HepG2 (cell line): ENCODE results near the gene CLCA4. TPM values are rescaled to one million over a fixed set of nuclear protein-coding genes. Genes with fewer than 3 reads are reported as not detected.

ENCODE experiments used
- ATAC-seq: fragments of 200-7000 bp; cut with Tn5 transposase; 3 replicates; pipeline ENCODE4 v1.9.1; 2020; ENCODE audit warnings: mild to moderate bottlenecking, moderate library complexity
- BruUV-seq: library from RNA; stranded (reverse); fragments of 400-500 nt; replicated peaks from 2 replicates; lab custom pipeline; 2021; lab: Mats Ljungman, UMichigan
- CTCF ChIA-PET: fragments of 300-600 bp; formaldehyde crosslinking; extraction: SDS; loops from one replicate; lab custom pipeline; 2021; ENCODE audit warnings: low total read pairs, inconsistent platforms, low intra/inter-chr PET ratio; lab: Yijun Ruan, JAX
- POLR2A ChIA-PET: fragments of 350-600 bp; sonication (Branson Sonifier 250); formaldehyde crosslinking; loops from one replicate; lab custom pipeline; 2020; ENCODE audit warnings: antibody characterized with exemption, inconsistent platforms; lab: Yijun Ruan, JAX
- DNase-seq: peaks from one replicate; pipeline ENCODE4 v3.0.0-alpha.2; 2015; ENCODE audit warnings: low spot score
- FAIRE-seq: peaks from 3 replicates; lab custom pipeline; 2011; peaks lifted over from hg19 to GRCh38; lab: Jason Lieb, UNC
- H2AFZ ChIP-seq: one replicate; pipeline ENCODE4 v1.6.1; 2011; ENCODE audit warnings: low read length, inconsistent platforms
- H3K27ac ChIP-seq: fragments of 300-600 bp; 3 replicates; pipeline ENCODE4 v1.8.0; 2011; ENCODE audit warnings: mixed run types, mild to moderate bottlenecking, mixed read lengths, low read length, inconsistent platforms; ENCODE audit not compliant: insufficient read depth; ENCODE audit errors: extremely low read length
- H3K27me3 ChIP-seq, 2 experiments: fragments of 200-600 bp in 1 of 2; 2 replicates in 1 of 2; 3 replicates in 1 of 2; pipeline versions ENCODE4 v1.6.0 to v1.8.0; 2011; ENCODE audit warnings: low read length in 2 of 2, mild to moderate bottlenecking in 2 of 2, moderate library complexity in 2 of 2, inconsistent platforms in 1 of 2; ENCODE audit not compliant: insufficient read depth in 2 of 2, control insufficient read depth in 1 of 2
- H3K36me3 ChIP-seq, 2 experiments: fragments of 200-600 bp in 1 of 2; replicated peaks in 1 of 2; 2 replicates in 1 of 2; 3 replicates in 1 of 2; pipeline versions ENCODE4 v1.5.1 to v1.8.0; 2011; ENCODE audit warnings: low read length in 2 of 2, inconsistent platforms in 1 of 2; ENCODE audit not compliant: insufficient read depth in 2 of 2, control insufficient read depth in 1 of 2
- H3K4me1 ChIP-seq: 2 replicates; pipeline ENCODE4 v1.5.1; 2012; ENCODE audit warnings: low read length, inconsistent platforms; ENCODE audit not compliant: insufficient read depth
- H3K4me2 ChIP-seq: 2 replicates; pipeline ENCODE4 v1.6.0; 2011; ENCODE audit warnings: low read depth, low read length, inconsistent platforms
- H3K4me3 ChIP-seq, 3 experiments: fragments of 200-600 bp in 1 of 3; sonication (generic), shearing (Covaris generic) in 1 of 3; replicated peaks in 1 of 3; 2 replicates each; pipeline ENCODE4 v1.5.1; 2011 to 2016; ENCODE audit warnings: low read length in 3 of 3, inconsistent platforms in 2 of 3, low read depth in 2 of 3, mild to moderate bottlenecking in 2 of 3, control low read depth in 1 of 3, mixed read lengths in 1 of 3; ENCODE audit not compliant: insufficient read depth in 1 of 3
- H3K79me2 ChIP-seq: one replicate; pipeline ENCODE4 v1.6.1; 2011; ENCODE audit warnings: low read length, inconsistent platforms; ENCODE audit not compliant: insufficient read depth
- H3K9ac ChIP-seq: 2 replicates; pipeline ENCODE4 v1.6.0; 2011; ENCODE audit warnings: mild to moderate bottlenecking, low read depth, low read length, inconsistent platforms; ENCODE audit not compliant: insufficient read depth
- H3K9me3 ChIP-seq: 2 replicates; pipeline ENCODE4 v1.5.1; 2012; ENCODE audit warnings: mild to moderate bottlenecking, low read length
- H4K20me1 ChIP-seq: 2 replicates; pipeline ENCODE4 v1.6.0; 2011; ENCODE audit warnings: inconsistent platforms, mild to moderate bottlenecking, low read length, moderate library complexity; ENCODE audit not compliant: insufficient read depth
- DMTF1 ChIP-seq: sonication (generic); formaldehyde crosslinking; IDR thresholded peaks from 2 replicates; pipeline ENCODE4 v1.4.0; 2020; ENCODE audit warnings: mild to moderate bottlenecking, missing genetic modification reagents
- MAFF ChIP-seq: IDR thresholded peaks from 2 replicates; pipeline ENCODE4 v1.6.1; 2011; ENCODE audit warnings: low read depth, low read length, improper control_type of control experiment
- PTBP1 ChIP-seq: fragments of 200-400 bp; formaldehyde crosslinking; IDR thresholded peaks from 2 replicates; pipeline ENCODE4 v1.6.1; 2018; ENCODE audit warnings: low read length, low read depth; ENCODE audit not compliant: poor library complexity, severe bottlenecking
- UBTF ChIP-seq: sonication (generic); formaldehyde crosslinking; IDR thresholded peaks from 2 replicates; pipeline ENCODE4 v1.4.0; 2020; ENCODE audit warnings: mild to moderate bottlenecking, missing genetic modification reagents
- ZBTB39 ChIP-seq: sonication (generic); formaldehyde crosslinking; IDR thresholded peaks from 2 replicates; pipeline ENCODE4 v1.5.0; 2020; ENCODE audit warnings: missing genetic modification reagents
- ZNF513 ChIP-seq: sonication (generic); formaldehyde crosslinking; conservative IDR thresholded peaks from 2 replicates; pipeline ENCODE4 v1.5.0; 2020; ENCODE audit warnings: missing genetic modification reagents
- ZNF816 ChIP-seq: sonication (generic); formaldehyde crosslinking; IDR thresholded peaks from 2 replicates; pipeline ENCODE4 v1.8.0; 2022; ENCODE audit warnings: missing genetic modification reagents, mild to moderate bottlenecking, borderline replicate concordance
- ZSCAN29 ChIP-seq: sonication (generic); formaldehyde crosslinking; conservative IDR thresholded peaks from 2 replicates; pipeline ENCODE4 v1.4.0; 2020; ENCODE audit warnings: mild to moderate bottlenecking, missing genetic modification reagents
- WGBS: methylation state at CpG from one replicate; pipeline ENCODE4 v1.1.6; 2017; ENCODE audit warnings: low lambda C conversion rate; 5-methylcytosine and 5-hydroxymethylcytosine counted together
- in situ Hi-C: cut with HindIII; loops from 2 replicates; pipeline ENCODE4 v1.10.0; 2017; ENCODE audit warnings: low pct_unique_long_range_greater_than_20kb; ENCODE audit not compliant: extremely low pct_ligation_motif_present
- intact Hi-C: fragments of 100-400 bp; cut with micrococcal nuclease; formaldehyde crosslinking; loops from one replicate; pipeline ENCODE4 v1.10.0; 2022; ENCODE audit not compliant: unreplicated experiment
- polyA plus RNA-seq, 8 experiments: library from polyadenylated mRNA; depleted of rRNA in 3 of 8; stranded (reverse) in 7 of 8; unstranded in 1 of 8; fragments of >200 nt; fragmentation: Illumina TruSeq in 4 of 8; extraction: Trizol in 4 of 8; gene quantifications; 2 replicates each; pipeline versions ENCODE4 v1.2.1 to v1.2.3, GENCODE V29; 2011 to 2016; ENCODE audit warnings: low read depth in 4 of 8, missing spikeins in 1 of 8, mixed read lengths in 1 of 8; ENCODE audit not compliant: insufficient read depth in 1 of 8
- total RNA-seq, 5 experiments: library from RNA; depleted of rRNA; stranded (reverse); fragments of >200 nt; fragmentation: Illumina TruSeq; extraction: Trizol; gene quantifications; 2 replicates each; pipeline ENCODE4 v1.2.3, GENCODE V29; 2016; ENCODE audit warnings: low read depth in 1 of 5

CLCA4 gene
- total and polyA plus RNA-seq, 2 of the 13 experiments (the other 11 are each of a cell fraction or from before 2014, with no cell fraction given), result not detected

GRCh38 chr1:86502721-86503405 lies 44.0 kb upstream of the CLCA4 start:
- BruUV-seq, result no TSS peak
- H2AFZ ChIP-seq, result no peak overlapping the region
- H3K9ac ChIP-seq, result no peak overlapping the region
- no peak overlapping the region for H3K4me3 ChIP-seq
- ATAC-seq (peak; percentile 62), FAIRE-seq (no peak), DNase-seq (peak; percentile 6)
- H3K4me2 ChIP-seq, result peak overlapping the region; percentile 0; the same call in 1 of the 2 replicates
- intact Hi-C loops (loop anchor here (1.0 to 10.0 kb wide), 5 partner anchors 29 to 462 kb away; no protein-coding TSS in a partner anchor), in situ Hi-C loops (loop anchor here (10.0 to 25.0 kb wide), 2 partner anchors 118 to 184 kb away; no protein-coding TSS in a partner anchor)
- H3K79me2 ChIP-seq, result no peaks in the 10 kb centered on the region
- CTCF ChIA-PET, result interaction anchor here (0.9 to 3.3 kb wide), 3 partner anchors 29 to 239 kb away, joined by 3 to 18 read pairs (median 8); no protein-coding TSS in a partner anchor
- 0 out of 2 replicates have a peak, but pooled peaks cover 6% of the 10 kb centered on the region for H3K4me1 ChIP-seq
- no peaks in the 10 kb centered on the region for H4K20me1 ChIP-seq
- no peaks in the 10 kb centered on the region for H3K36me3 ChIP-seq
- POLR2A ChIA-PET, result no interaction called here
- H3K27me3 ChIP-seq, result peaks cover 5 to 39% of the 10 kb centered on the region in 2 experiments; a peak in 4 of 5 replicates
- 34% methylated on average over 18 of the region's 18 CpGs for WGBS
- TF ChIP-seq ZNF816, result no peak
- no peak for TF ChIP-seq ZNF513 (CRISPR knock-in tag)
- no peak for TF ChIP-seq ZSCAN29 (CRISPR knock-in tag)
- TF ChIP-seq DMTF1 (CRISPR knock-in tag), result no peak
- no peak for TF ChIP-seq PTBP1
- no peak for TF ChIP-seq ZBTB39
- TF ChIP-seq MAFF, result no peak
- TF ChIP-seq UBTF (CRISPR knock-in tag), result no peak
- TF ChIP-seq, all 625 proteins: peak for 0
- H3K9me3 ChIP-seq, result no peaks in the 10 kb centered on the region
- H3K27ac ChIP-seq, result no peak overlapping the region
